T-cell (primary cell): ENCODE measurements around the gene CDX1. TPM values are rescaled to one million over a fixed set of nuclear protein-coding genes. Genes with fewer than 3 reads are reported as not detected.

Experiments
- ATAC-seq, 4 experiments: fragments of 200-7000 bp in 3 of 4; fragments of 150-1000 bp in 1 of 4; cut with Tn5 transposase; replicated peaks in 1 of 4; 1 replicate in 3 of 4; 2 replicates in 1 of 4; pipeline ENCODE4 v1.10.0; 2021; ENCODE audit warnings: moderate library complexity in 3 of 4, mild to moderate bottlenecking in 2 of 4, moderate number of reproducible peaks in 1 of 4
- CTCF ChIA-PET, 2 donors: fragments of 300-600 bp; sonication (Branson Sonifier 250); formaldehyde crosslinking; loops; one replicate each; lab custom pipeline; 2022; ENCODE audit warnings: antibody characterized with exemption in 2 of 2; lab: Charles Lee
- POLR2A ChIA-PET, 2 donors: fragments of 300-600 bp; sonication (Branson Sonifier 250); formaldehyde crosslinking; loops; one replicate each; lab custom pipeline; 2022; ENCODE audit warnings: antibody characterized with exemption in 2 of 2; lab: Charles Lee
- DNase-seq, 35 experiments: peaks; one replicate each; pipeline versions ENCODE4 v3.0.0 to v3.0.0-alpha.2; 2013 to 2023
- H3K27ac ChIP-seq: one replicate; pipeline ENCODE4 v1.5.1; 2013; ENCODE audit warnings: low read length
- H3K27me3 ChIP-seq, 2 experiments: replicated peaks in 1 of 2; 1 replicate in 1 of 2; 2 replicates in 1 of 2; pipeline versions ENCODE4 v1.6.1 to v1.7.0; 2013; ENCODE audit warnings: low read length in 1 of 2, mixed read lengths in 1 of 2; ENCODE audit not compliant: control insufficient read depth in 2 of 2, insufficient read depth in 2 of 2; ENCODE audit errors: extremely low read depth in 1 of 2
- H3K36me3 ChIP-seq, 2 donors: 1 replicate in 1 of 2; 2 replicates in 1 of 2; pipeline versions ENCODE4 v1.6.1 to v1.7.0; 2013; ENCODE audit warnings: low read length in 1 of 2; ENCODE audit not compliant: control insufficient read depth in 2 of 2, insufficient read depth in 1 of 2; ENCODE audit errors: extremely low read depth in 1 of 2
- H3K4me1 ChIP-seq, 2 experiments: 1 replicate in 1 of 2; 2 replicates in 1 of 2; pipeline versions ENCODE4 v1.6.1 to v1.7.0; 2013; ENCODE audit warnings: low read length in 2 of 2, mixed read lengths in 1 of 2; ENCODE audit not compliant: insufficient read depth in 2 of 2, control insufficient read depth in 1 of 2; ENCODE audit errors: extremely low read depth in 1 of 2
- H3K4me3 ChIP-seq, 2 donors: 1 replicate in 1 of 2; 2 replicates in 1 of 2; pipeline versions ENCODE4 v1.5.1 to v1.7.0; 2013; ENCODE audit warnings: mild to moderate bottlenecking in 2 of 2, low read length in 1 of 2, moderate library complexity in 1 of 2; ENCODE audit not compliant: control insufficient read depth in 1 of 2; ENCODE audit errors: extremely low read depth in 1 of 2
- H3K9me3 ChIP-seq: 2 replicates; pipeline ENCODE4 v1.7.0; 2013
- H3K27ac Mint-ChIP-seq, 2 donors: one replicate each; pipeline ENCODE4 v1.8.0; 2020 to 2021; ENCODE audit warnings: mild to moderate bottlenecking in 2 of 2, mixed read lengths in 2 of 2
- H3K27me3 Mint-ChIP-seq, 2 donors: one replicate each; pipeline ENCODE4 v1.8.0; 2021 to 2022; ENCODE audit warnings: mixed read lengths in 2 of 2
- H3K36me3 Mint-ChIP-seq: one replicate; pipeline ENCODE4 v1.8.0; 2021; ENCODE audit warnings: mixed read lengths
- H3K4me1 Mint-ChIP-seq, 3 donors: one replicate each; pipeline ENCODE4 v1.8.0; 2020 to 2022; ENCODE audit warnings: mixed read lengths in 3 of 3, mild to moderate bottlenecking in 1 of 3
- H3K4me3 Mint-ChIP-seq, 3 donors: one replicate each; pipeline ENCODE4 v1.8.0; 2020 to 2022; ENCODE audit warnings: mild to moderate bottlenecking in 3 of 3, mixed read lengths in 3 of 3, moderate library complexity in 3 of 3
- H3K9me3 Mint-ChIP-seq, 3 donors: one replicate each; pipeline ENCODE4 v1.8.0; 2020 to 2022; ENCODE audit warnings: mixed read lengths in 3 of 3
- WGBS: methylation state at CpG from one replicate; pipeline ENCODE4 v1.1.5; 2013; ENCODE audit warnings: missing lambda C conversion rate; ENCODE audit not compliant: insufficient coverage; 5-methylcytosine and 5-hydroxymethylcytosine counted together
- total RNA-seq, 35 experiments: library from RNA in 6 of 35; stranded (reverse) in 6 of 35; fragments of 120-200 nt in 1 of 35; gene quantifications; one replicate each; pipeline versions ENCODE4 v1.2.1 to v1.2.4 and lab custom pipeline; 2013 to 2026

CDX1 gene
- total RNA-seq, 5 donors from 2014 or later (not counting 1 experiment from before 2014, with no cell fraction given) = 0.23 TPM; not detected in 4

DNA sequence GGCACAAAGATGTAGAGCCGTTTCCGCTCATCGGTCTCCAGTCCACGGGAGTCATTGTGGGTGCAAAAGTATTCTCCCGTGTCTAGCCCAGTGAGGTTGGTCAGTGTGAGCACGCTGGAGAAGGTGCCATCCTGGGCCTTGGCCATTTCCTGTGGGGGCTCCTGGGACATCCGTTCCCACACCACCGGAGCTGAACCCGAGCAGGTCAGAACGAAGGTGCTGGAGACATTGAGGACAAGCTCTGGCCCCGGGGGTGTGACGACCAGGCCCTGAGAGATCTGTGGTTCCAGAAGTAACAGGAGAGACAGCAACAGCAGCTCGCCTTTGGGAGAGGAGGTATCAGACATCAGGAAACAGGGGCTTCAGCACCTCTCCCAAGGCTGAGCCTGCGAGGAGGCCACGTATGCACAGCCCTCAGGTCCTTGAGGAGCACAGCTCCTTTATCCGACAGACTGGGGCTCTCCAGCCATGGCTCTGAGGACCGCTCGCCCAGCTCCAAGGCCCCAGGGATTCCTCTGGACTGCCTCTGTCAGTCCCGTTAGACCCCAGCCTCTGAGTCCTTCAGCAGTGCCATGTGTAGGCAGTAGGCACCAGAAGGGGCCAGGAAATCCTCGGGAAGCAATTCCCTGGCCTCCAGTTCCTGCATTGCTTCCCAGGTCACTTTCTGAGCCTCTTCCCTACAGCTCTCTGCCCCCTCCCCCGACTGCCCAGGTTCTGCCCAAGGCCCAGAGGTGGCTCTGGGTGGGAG lies 30.8 kb upstream of the CDX1 start:
- ATAC-seq = no peak
- POLR2A ChIA-PET = no interaction called here

DNA sequence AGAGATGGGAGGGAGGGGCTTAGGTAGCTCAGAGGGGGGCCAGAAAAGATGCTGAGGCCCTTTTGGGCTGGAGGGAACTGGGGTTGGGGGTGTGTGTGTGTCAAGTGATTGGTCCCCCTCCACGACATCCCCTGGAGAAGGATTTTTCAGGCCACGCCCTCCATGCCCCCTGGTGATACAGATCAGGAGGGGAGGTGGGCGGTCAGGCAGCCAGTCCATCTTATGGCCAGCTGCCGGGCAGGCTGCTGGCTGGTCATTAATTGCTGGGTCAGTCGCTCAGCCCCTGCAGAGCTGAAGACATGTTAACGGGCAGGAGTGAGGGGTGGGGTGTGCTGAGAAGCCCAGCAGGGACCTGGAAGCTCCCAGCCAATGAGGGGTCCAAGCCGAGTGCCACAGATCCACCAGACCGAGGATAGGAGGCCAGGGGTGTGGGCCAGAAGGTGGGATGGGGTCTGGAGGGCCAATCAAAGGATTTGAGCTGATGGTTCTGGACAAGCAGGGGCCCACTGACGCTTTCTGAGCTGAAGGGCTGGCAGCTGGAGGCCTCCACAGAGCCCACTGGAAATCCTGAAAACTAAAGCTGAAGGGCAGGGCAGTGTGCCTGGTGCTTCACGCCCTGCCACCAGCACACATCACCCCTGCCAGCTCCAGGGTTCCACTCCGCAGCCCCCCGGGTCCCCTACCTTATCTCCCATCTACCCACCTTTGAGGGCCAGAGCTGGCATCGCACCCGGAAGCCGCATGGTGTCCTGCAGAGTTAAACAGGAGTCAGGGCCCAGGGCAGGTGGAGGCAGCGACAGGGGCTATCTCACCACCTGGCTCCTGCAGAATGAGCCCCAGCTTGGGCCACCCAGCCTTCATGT lies 30.0 kb upstream of the CDX1 start:
- H3K4me3 Mint-ChIP-seq = no peak overlapping the region
- 81% methylated on average over 15 of the region's 16 CpGs for WGBS
- H3K9me3 ChIP-seq = no peaks in the 10 kb centered on the region
- no peaks in the 10 kb centered on the region for H3K9me3 Mint-ChIP-seq
- no peak overlapping the region for H3K27ac ChIP-seq
- no peaks in the 10 kb centered on the region for H3K4me1 Mint-ChIP-seq
- H3K27ac Mint-ChIP-seq = no peak overlapping the region
- POLR2A ChIA-PET = no interaction called here
- no peaks in the 10 kb centered on the region for H3K36me3 ChIP-seq
- no peaks in the 10 kb centered on the region for H3K4me1 ChIP-seq
- no peaks in the 10 kb centered on the region for H3K36me3 Mint-ChIP-seq
- no peak overlapping the region for H3K4me3 ChIP-seq
- CTCF ChIA-PET = interaction anchor here in 1 of 2 donors (0.6 kb wide), 1 partner anchor 304 kb away, joined by 3 read pairs; no protein-coding TSS in a partner anchor
- ATAC-seq (no peak), DNase-seq (no peak)
- H3K27me3 Mint-ChIP-seq = no peaks in the 10 kb centered on the region
- H3K27me3 ChIP-seq = peaks cover 0 to 14% of the 10 kb centered on the region in 2 experiments

More for the DNA sequence above, 30.8 kb upstream of the CDX1 start:
- 84% methylated on average over 19 of the region's 21 CpGs for WGBS
- no peaks in the 10 kb centered on the region for H3K9me3 ChIP-seq
- H3K27me3 ChIP-seq = peaks cover 0 to 14% of the 10 kb centered on the region in 2 experiments
- H3K36me3 ChIP-seq = no peaks in the 10 kb centered on the region
- Mint-ChIP-seq H3K9me3 (no peaks in the 10 kb centered on the region), H3K27ac (no peak overlapping the region), H3K4me3 (no peak overlapping the region), H3K36me3 (no peaks in the 10 kb centered on the region), H3K27me3 (no peaks in the 10 kb centered on the region), H3K4me1 (no peaks in the 10 kb centered on the region)
- CTCF ChIA-PET = no interaction called here
- H3K27ac ChIP-seq = no peak overlapping the region
- DNase-seq = no peak
- H3K4me3 ChIP-seq = no peak overlapping the region
- H3K4me1 ChIP-seq = peaks cover 0 to under 1% of the 10 kb centered on the region in 2 experiments

DNA sequence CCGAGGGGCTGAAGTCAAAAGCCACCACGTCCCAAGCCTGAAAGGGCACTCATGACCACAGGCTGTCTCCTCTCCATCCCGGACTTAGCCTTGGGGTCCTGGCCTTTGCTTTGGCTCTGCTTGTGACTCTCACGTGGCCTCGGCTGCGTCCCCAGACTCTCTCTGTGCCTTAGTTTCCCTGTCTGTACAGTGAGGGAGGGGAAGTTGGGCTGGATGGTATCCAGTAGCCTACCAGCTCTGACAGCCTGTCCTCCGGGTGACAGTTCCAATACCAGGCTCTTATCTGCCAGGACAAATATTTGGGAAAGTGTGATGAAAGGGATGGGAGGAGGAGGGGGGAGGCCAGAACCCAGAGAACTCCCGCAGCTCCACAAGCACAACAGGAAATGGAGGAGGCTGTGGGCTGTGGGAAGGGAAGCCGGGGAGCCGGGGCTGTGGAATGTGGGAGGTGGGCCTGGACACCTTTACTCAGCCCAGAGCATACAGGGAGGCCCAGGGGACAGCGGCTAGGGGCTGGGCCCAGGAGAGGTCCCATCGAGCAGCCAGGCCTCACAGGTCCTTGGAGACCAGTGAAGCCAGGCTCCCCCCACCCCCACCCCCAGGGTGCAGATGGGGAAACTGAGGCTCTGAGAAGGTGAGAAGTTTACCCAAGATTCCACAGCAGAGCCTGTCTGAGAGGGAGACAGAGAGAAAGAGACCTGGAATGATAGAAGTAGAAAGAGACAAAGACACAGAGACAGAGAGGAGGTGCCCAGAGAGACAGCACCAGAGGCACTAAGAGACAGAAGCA lies 29.2 kb upstream of the CDX1 start:
- Mint-ChIP-seq H3K9me3 (no peaks in the 10 kb centered on the region), H3K27me3 (no peaks in the 10 kb centered on the region), H3K27ac (no peak overlapping the region), H3K36me3 (no peaks in the 10 kb centered on the region), H3K4me3 (no peak overlapping the region), H3K4me1 (no peaks in the 10 kb centered on the region)
- no peak overlapping the region for H3K27ac ChIP-seq
- H3K4me3 ChIP-seq = no peak overlapping the region
- no peaks in the 10 kb centered on the region for H3K36me3 ChIP-seq
- ChIA-PET CTCF (interaction anchor here (0.6 to 0.7 kb wide), 3 partner anchors 57 to 1055 kb away, joined by 3 read pairs; no protein-coding TSS in a partner anchor), POLR2A (no interaction called here)
- 85% methylated on average over 7 of the region's 12 CpGs for WGBS
- H3K27me3 ChIP-seq = peaks cover 0 to 14% of the 10 kb centered on the region in 2 experiments
- no peaks in the 10 kb centered on the region for H3K9me3 ChIP-seq
- DNase-seq (no peak), ATAC-seq (no peak)
- no peaks in the 10 kb centered on the region for H3K4me1 ChIP-seq

DNA sequence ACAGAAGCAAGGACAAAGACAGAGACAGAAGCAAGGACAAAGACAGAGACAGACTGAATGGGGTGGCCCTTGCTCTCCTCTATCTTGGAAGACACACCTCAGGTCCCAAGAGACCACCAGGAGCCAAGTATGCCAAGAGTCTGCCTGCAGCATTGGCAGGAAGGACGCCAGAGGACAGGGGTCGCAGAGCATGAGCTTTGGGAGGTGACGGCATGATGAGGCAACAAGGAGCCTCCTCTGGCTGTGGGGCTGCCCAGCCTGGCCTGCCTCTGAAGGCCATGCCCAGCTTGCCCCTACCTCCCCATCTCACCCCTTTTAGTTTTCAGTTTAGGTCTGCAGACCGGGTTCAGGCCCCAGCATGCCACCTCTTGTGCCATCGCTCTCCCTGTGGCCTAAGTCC lies 28.6 kb upstream of the CDX1 start:
- H3K4me1 Mint-ChIP-seq = no peaks in the 10 kb centered on the region
- DNase-seq (no peak), ATAC-seq (no peak)
- no peak overlapping the region for H3K27ac ChIP-seq
- no peaks in the 10 kb centered on the region for H3K27me3 Mint-ChIP-seq
- no peak overlapping the region for H3K27ac Mint-ChIP-seq
- H3K4me3 ChIP-seq = no peak overlapping the region
- ChIA-PET POLR2A (no interaction called here), CTCF (interaction anchor here in 1 of 2 donors (0.6 kb wide), 1 partner anchor 1054 kb away, joined by 3 read pairs; no protein-coding TSS in a partner anchor)
- no peaks in the 10 kb centered on the region for H3K9me3 ChIP-seq
- 97% methylated on average over 3 of the region's 5 CpGs for WGBS
- H3K4me3 Mint-ChIP-seq = no peak overlapping the region
- no peaks in the 10 kb centered on the region for H3K36me3 Mint-ChIP-seq
- H3K4me1 ChIP-seq = no peaks in the 10 kb centered on the region
- H3K9me3 Mint-ChIP-seq = no peaks in the 10 kb centered on the region
- H3K27me3 ChIP-seq = peaks cover 0 to 14% of the 10 kb centered on the region in 2 experiments
- H3K36me3 ChIP-seq = no peaks in the 10 kb centered on the region

DNA sequence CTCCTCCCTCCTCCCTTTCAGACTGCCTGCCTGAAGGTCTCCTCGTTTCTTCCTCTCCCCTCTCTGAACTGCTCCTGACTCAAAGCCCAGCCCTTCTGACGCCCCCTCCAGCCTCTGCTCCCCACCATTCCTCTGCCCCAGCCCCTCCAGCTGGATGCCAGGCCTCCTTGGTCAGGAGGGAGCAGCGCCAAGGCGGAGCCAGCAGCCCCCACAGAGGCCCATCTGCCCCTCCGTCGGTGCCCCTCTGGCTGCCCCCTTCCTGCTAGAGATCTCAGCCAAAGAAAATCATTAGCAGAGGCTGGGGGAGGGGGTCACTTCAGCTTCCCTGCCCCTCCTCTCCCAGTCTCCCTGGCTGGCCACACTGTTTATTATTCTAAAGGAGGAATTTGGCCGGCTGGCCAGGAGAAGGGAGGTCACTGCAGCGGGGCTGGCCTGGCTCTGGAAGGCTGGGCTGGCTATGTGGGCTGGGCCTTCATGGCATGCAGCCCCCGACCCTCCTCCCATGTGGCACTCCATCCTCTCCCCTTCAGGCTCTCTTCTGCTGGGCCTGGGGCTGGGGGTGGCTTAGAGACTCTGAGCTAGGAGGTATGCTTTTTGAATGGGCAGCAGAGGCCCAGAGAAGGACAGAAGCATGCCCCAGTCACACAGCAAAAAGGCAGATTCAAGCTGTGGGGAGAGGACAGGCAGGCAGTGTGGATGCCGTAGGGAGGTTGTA lies 27.9 kb upstream of the CDX1 start:
- no peaks in the 10 kb centered on the region for H3K9me3 Mint-ChIP-seq
- H3K4me3 Mint-ChIP-seq = no peak overlapping the region
- Histone ChIP-seq H3K27ac (no peak overlapping the region), H3K9me3 (no peaks in the 10 kb centered on the region), H3K36me3 (no peaks in the 10 kb centered on the region), H3K27me3 (peaks cover 0 to 14% of the 10 kb centered on the region in 2 experiments), H3K4me3 (no peak overlapping the region), H3K4me1 (no peaks in the 10 kb centered on the region)
- DNase-seq = no peak
- 53% methylated on average over 2 of the region's 10 CpGs for WGBS
- ChIA-PET POLR2A (no interaction called here), CTCF (no interaction called here)
- no peaks in the 10 kb centered on the region for H3K36me3 Mint-ChIP-seq
- no peak overlapping the region for H3K27ac Mint-ChIP-seq
- H3K4me1 Mint-ChIP-seq = no peaks in the 10 kb centered on the region
- no peaks in the 10 kb centered on the region for H3K27me3 Mint-ChIP-seq
- ATAC-seq = no peak
